ENCODE measurements around the gene ARL4C.

DNA sequence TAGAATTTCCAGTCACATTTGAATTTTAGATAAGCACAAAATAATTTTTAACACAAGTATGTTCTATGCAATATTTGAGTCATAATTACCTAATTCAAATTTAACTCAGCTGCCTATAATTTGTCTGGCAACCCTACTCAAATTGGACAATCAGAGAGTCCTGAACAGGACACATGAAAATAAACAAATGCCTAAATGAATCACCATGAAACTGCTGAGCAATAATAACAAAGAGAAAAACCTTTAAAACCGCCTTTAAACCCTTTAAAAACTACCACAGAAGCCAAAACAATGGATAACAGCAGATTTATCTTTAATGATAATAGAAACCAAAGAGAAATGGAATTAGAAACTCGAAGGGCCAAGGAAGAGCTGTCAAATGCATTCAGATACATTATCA lies 39.5 kb downstream of the ARL4C start:
- TF ChIP-seq NR2F2 (IDR thresholded peaks at IDR 0.05) (no peak), JUND (IDR thresholded peaks at IDR 0.05) (no peak), REST (IDR thresholded peaks at IDR 0.05) (no peak), TAF1 (conservative IDR thresholded peaks at IDR 0.05) (no peak), HNF4G (IDR thresholded peaks at IDR 0.05) (no peak), SP1 (IDR thresholded peaks at IDR 0.05) (no peak), RAD21 (IDR thresholded peaks at IDR 0.05) (no peak), YY1 (IDR thresholded peaks at IDR 0.05) (no peak), FOXA1 (IDR thresholded peaks at IDR 0.05) (no peak), HNF4A (conservative IDR thresholded peaks at IDR 0.05) (no peak)
- TF ChIP-seq, protein P1, sequence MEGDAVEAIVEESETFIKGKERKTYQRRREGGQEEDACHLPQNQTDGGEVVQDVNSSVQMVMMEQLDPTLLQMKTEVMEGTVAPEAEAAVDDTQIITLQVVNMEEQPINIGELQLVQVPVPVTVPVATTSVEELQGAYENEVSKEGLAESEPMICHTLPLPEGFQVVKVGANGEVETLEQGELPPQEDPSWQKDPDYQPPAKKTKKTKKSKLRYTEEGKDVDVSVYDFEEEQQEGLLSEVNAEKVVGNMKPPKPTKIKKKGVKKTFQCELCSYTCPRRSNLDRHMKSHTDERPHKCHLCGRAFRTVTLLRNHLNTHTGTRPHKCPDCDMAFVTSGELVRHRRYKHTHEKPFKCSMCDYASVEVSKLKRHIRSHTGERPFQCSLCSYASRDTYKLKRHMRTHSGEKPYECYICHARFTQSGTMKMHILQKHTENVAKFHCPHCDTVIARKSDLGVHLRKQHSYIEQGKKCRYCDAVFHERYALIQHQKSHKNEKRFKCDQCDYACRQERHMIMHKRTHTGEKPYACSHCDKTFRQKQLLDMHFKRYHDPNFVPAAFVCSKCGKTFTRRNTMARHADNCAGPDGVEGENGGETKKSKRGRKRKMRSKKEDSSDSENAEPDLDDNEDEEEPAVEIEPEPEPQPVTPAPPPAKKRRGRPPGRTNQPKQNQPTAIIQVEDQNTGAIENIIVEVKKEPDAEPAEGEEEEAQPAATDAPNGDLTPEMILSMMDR (IDR thresholded peaks at IDR 0.05; ENCODE audit: low read depth, low read length, missing input control) = no peak
- TF ChIP-seq, protein P2, sequence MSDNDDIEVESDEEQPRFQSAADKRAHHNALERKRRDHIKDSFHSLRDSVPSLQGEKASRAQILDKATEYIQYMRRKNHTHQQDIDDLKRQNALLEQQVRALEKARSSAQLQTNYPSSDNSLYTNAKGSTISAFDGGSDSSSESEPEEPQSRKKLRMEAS (IDR thresholded peaks at IDR 0.05) = no peak
- TF ChIP-seq, protein P3, sequence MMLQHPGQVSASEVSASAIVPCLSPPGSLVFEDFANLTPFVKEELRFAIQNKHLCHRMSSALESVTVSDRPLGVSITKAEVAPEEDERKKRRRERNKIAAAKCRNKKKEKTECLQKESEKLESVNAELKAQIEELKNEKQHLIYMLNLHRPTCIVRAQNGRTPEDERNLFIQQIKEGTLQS (IDR thresholded peaks at IDR 0.05) = no peak

All from liver (tissue), 3 donors.